ENCODE results near the gene KLHL7.

DNA sequence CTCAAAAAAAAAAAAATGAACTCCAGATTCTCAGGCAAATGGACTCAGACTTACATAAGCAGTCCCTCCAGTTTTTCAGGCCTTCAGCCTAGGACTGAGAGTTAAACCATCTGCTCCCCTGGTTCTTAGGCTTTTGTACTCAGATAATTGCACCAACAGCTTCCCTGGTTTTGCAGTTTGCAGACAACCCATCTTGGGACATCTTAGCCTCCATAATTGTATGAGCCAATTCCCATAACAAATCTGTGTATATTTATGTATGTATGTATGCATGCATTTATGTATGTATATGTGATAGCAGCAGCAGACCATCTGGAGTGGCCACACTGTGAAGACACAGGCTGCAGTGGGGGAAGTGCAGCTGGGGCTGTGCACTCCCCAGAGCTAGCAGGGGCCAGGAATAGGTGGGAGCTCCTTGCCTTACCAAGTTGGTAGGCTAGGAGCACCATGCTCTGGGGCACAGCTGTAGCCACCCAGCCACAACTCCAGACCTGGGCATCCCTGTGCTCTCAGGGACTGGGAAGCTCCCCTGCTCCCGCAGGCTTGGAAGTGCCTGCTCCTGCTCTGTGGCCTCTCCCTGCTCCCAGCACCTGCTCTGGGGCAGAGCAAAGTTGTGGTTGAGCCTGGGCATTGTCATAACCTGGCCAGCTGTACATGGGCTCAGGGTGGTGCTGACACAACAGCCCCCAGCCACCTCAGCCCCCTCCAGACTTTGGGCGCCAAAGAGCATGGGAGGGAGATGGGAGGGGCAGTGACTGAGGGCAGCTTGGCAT, 8.9 kb upstream of the KLHL7 start:
- TF ChIP-seq, protein P1, sequence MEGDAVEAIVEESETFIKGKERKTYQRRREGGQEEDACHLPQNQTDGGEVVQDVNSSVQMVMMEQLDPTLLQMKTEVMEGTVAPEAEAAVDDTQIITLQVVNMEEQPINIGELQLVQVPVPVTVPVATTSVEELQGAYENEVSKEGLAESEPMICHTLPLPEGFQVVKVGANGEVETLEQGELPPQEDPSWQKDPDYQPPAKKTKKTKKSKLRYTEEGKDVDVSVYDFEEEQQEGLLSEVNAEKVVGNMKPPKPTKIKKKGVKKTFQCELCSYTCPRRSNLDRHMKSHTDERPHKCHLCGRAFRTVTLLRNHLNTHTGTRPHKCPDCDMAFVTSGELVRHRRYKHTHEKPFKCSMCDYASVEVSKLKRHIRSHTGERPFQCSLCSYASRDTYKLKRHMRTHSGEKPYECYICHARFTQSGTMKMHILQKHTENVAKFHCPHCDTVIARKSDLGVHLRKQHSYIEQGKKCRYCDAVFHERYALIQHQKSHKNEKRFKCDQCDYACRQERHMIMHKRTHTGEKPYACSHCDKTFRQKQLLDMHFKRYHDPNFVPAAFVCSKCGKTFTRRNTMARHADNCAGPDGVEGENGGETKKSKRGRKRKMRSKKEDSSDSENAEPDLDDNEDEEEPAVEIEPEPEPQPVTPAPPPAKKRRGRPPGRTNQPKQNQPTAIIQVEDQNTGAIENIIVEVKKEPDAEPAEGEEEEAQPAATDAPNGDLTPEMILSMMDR (IDR thresholded peaks at IDR 0.05; ENCODE audit: low read depth, low read length) = no peak
- TF ChIP-seq POLR2A (IDR thresholded peaks at IDR 0.05; ENCODE audit: extremely low read depth, insufficient read length) (no peak), MYC (IDR thresholded peaks at IDR 0.05; ENCODE audit: low read depth, low read length) (no peak)
- TF ChIP-seq, protein P2, sequence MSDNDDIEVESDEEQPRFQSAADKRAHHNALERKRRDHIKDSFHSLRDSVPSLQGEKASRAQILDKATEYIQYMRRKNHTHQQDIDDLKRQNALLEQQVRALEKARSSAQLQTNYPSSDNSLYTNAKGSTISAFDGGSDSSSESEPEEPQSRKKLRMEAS (IDR thresholded peaks at IDR 0.05; ENCODE audit: low read depth, low read length) = no peak

Measured in NB4 (cell line).